T-helper 22 cell (primary cell): ENCODE data around the gene PLCB4.

Experiments
- DNase-seq: peaks from one replicate; pipeline ENCODE4 v3.0.0-alpha.2; 2020; ENCODE audit warnings: low read depth

PLCB4 gene

GRCh38 chr20:9061434-9061833, 7.5 kb upstream of the PLCB4 start:
- no peak for DNase-seq

- DNase-seq, result no peak
These were observed 6.8 kb upstream of the PLCB4 start for GRCh38 chr20:9062066-9062465.

DNA sequence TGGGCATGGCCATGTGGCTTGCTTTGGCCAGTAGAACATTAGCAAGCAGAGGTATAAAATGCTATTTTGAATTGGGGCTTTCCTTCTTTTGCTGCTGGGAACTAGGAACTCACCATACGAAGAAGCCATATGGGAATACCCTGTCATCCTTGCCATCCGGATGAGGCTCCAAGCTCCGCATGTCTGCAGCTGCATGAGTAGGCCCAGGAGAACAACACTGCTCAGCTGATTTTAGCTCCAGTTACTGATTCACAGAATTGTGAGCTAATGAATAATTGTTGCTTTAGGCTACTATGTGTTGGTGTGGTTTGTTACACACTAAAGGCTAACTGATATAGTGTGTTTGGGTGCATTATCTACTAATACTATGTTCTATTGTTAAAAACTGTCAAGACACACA, 2.7 kb upstream of the PLCB4 start:
- DNase-seq, result no peak

DNA sequence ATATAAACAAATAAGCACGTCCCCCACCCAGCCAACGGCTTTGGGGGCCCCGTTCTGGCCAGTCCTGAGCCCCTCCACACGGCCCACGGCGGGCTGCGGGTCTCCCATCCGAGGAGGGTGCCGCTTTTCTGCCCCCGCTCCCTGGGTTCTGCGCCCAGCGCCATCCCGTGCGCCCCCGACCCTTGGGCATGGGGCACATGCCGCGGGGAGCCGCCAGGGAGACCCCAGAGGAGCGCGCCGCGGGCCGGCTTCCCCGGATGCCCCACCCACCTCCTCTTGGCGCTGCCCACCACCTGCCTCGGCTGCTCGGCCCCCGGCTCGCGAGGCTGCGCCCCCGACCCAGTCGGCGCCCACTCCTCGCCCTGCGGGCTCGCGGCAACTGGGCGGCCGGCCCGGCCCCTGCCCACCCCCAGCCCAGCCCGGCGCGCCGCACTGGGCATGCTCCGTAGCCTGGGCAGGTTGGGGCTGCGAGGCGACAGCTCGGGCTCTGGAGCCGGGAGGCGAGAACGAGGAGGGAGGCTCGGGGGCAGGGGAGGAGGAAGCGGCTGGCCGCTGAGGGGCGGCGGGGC, 570 bp upstream of the PLCB4 start:
- no peak for DNase-seq

GRCh38 chr20:9070304-9070703, 1.4 kb downstream of the PLCB4 start:
- DNase-seq, result no peak

DNA sequence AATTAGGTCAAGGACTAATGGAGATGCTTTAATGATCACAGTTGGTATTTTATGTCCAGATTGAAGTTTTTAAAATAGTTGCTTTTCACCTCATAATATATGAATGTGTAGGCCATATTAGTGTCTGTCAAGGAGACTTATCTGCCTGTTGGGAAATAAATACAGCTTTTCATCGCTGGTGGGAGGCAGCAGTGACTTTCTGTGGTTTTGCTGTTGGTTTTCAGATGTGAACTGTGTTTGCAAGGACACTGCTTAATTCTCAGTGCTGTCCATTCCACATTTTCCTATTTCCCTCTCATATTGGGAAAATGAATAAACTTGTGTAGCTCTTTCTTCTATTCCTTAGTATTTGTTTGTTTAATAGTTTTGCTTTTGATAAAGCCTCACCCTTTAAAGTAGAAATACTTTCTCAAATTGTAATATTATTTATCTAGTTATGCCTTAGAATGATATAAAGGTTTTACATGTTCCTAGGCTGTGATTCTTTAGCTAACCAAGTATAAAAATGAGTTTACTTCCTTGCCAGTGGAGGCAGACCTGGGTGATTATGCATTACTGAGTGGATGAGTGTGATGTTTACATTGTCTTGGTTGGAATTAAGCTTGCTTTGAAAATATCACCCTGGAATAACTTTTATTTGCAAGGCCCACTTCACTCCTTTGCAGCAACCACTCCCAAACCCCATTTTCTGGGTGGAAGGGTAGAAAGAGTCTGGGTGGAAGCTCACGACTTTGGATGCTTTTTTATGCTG, 3.3 kb downstream of the PLCB4 start:
- DNase-seq, result no peak

- no peak for DNase-seq
These were observed 4.1 kb downstream of the PLCB4 start for GRCh38 chr20:9072861-9073500.

DNA sequence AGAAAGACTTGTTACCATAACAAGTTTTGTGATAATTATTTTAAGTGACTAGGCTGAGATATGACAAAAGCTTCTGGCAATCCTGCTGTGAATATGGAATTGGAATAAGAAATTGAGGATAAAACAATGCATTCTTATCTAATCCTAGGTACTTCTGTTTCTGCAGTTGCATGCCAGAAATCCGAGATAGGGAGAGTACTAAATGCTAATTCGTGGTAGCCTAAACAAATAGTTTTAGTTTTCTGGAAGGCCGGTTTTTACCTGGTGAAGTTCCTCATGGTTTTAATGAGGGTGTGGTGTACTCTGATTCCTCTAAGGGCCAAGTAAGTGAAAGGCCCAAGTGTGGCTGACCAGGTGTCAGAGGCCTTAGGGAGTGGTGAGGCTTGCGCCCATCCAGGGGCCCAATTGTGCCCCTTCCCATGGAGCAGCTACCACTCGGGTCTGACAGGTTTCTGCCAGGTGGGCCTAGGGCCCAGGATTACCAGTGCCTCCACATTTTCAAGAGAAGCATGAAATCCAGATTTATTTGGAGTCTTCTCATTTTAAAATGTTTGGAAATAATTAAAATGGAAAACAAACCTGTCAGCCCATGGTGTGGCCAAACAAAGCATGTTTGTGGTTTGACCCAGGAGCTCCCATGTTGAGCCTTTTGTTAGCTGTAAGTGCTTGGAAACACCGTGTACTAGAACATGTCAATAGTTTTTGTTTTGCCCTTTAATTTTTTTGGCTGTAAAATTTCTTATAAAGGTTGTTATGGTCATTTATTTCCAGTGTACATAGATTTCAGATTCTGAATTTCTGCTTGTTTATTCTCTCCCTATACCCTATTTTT, 6.6 kb downstream of the PLCB4 start:
- no peak for DNase-seq

DNA sequence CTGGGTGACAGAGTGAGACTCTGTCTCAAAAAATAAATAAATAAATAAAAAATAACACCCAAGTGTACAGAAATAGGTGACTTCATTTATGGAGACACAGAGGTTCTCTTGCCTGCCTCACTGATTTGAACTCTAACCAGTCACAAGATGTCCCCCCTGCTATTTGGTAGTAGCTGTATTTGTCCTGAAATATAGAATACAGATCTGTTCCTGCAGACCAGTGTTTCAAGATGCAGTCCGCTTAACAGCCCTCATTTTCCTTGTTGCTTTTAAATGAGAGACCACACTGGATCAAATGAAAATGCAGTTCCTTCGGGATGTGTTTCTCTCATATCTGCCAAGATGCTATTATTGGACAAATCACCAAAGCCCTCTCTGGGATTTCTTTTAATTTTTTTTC, 7.6 kb downstream of the PLCB4 start:
- DNase-seq, result no peak

DNA sequence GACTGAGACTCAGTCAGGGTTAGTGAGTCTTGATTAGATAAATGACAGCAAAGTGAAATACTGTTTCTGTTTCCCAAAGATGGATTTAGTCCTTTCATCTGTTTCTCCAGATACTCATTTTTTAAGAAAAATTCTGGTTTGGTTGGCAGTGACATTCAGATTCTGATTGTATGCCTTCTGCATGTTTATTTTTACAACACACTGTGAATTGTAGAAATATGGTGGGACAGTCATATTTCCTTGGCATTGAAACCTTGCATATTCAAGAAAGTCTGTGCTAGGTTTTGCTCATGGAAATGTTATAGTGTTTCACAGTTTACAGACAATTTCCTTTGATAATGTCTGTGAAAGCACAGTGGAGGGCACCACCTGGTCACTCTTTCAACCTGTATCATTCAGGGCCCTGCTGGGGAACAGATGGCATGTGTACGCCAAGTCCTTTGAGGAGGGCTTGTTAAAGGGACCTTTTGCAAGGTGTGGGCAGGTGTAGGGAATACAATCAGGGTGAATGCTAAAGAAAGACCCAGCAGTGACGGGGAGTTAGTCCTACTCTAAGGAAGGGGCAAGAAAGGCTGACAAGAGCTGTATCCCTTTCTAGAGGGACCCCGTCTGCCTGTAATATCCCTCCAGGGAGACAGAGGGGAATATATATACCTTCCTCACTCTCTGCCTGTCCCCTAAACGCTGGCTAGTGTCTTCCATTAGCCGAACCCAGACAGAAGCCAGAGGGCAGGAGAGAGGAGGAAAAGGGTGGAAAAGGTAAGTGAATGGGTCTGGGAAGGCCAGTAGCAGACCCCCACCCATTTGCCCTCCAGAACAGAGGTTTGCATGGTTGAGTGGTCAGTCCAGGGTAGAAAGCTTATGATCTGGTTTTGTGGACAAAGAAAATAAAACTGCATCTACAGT, 10.2 kb downstream of the PLCB4 start:
- no peak for DNase-seq

- no peak for DNase-seq
These were observed 12.6 kb downstream of the PLCB4 start for GRCh38 chr20:9081423-9081966.

GRCh38 chr20:9082741-9083140, 13.9 kb downstream of the PLCB4 start:
- no peak for DNase-seq

GRCh38 chr20:9087531-9088217, 18.8 kb downstream of the PLCB4 start:
- no peak for DNase-seq

GRCh38 chr20:9088556-9088955, 19.7 kb downstream of the PLCB4 start:
- no peak for DNase-seq

- no peak for DNase-seq
These were observed 23.2 kb downstream of the PLCB4 start for GRCh38 chr20:9092113-9092512.

- no peak for DNase-seq
These were observed 23.8 kb downstream of the PLCB4 start for GRCh38 chr20:9092655-9093054.

- no peak for DNase-seq
These were observed 24.5 kb downstream of the PLCB4 start for GRCh38 chr20:9093218-9093957.

- no peak for DNase-seq
These were observed 30.5 kb downstream of the PLCB4 start for GRCh38 chr20:9099372-9099771.

GRCh38 chr20:9100691-9101090, 31.8 kb downstream of the PLCB4 start:
- no peak for DNase-seq

GRCh38 chr20:9102456-9102855, 33.6 kb downstream of the PLCB4 start:
- DNase-seq, result no peak
